HCT116 (cell line): ENCODE measurements around the gene TRMT1. TPM values are rescaled to one million over a fixed set of nuclear protein-coding genes. Genes with fewer than 3 reads are reported as not detected.

Experiments
- ATAC-seq: fragments of 200-7000 bp; cut with Tn5 transposase; 2 replicates; pipeline ENCODE4 v1.9.1; 2020; ENCODE audit warnings: mild to moderate bottlenecking, moderate library complexity
- BruUV-seq: library from RNA; stranded (reverse); fragments of 400-500 nt; replicated peaks from 2 replicates; lab custom pipeline; 2021; lab: Mats Ljungman, UMichigan
- CTCF ChIA-PET: fragments of 300-600 bp; sonication (Branson Sonifier 250); formaldehyde crosslinking; loops from one replicate; lab custom pipeline; 2021; ENCODE audit warnings: antibody characterized with exemption; lab: Charles Lee
- POLR2A ChIA-PET: fragments of 300-600, 350-600 bp; sonication (Branson Sonifier 250); formaldehyde crosslinking; loops from one replicate; lab custom pipeline; 2021; ENCODE audit warnings: antibody characterized with exemption; lab: Charles Lee
- RAD21 ChIA-PET, 2 experiments: fragments of 300-600 bp; sonication (Branson Sonifier 250); formaldehyde crosslinking; loops; one replicate each; lab custom pipeline; 2023; ENCODE audit warnings: low total read pairs in 2 of 2; ENCODE audit not compliant: uncharacterized antibody in 2 of 2, unreplicated experiment in 2 of 2, low non-redundant PET in 1 of 2; lab: Charles Lee
- DNase-seq: peaks from one replicate; pipeline ENCODE4 v3.0.0-alpha.2; 2010; ENCODE audit warnings: low read depth, low spot score
- H2AFZ ChIP-seq: fragments of 200-600 bp; shearing (Covaris generic), sonication (generic); 2 replicates; pipeline ENCODE4 v1.6.1; 2017; ENCODE audit warnings: low read depth, mixed run types, mixed read lengths, antibody characterized with exemption, low read length; ENCODE audit not compliant: poor library complexity, severe bottlenecking
- H3K27ac ChIP-seq: 2 replicates; pipeline ENCODE4 v1.5.1; 2012; ENCODE audit warnings: low read depth, low read length
- H3K27me3 ChIP-seq: fragments of 200-600 bp; sonication (generic); 2 replicates; pipeline ENCODE4 v1.6.1; 2016; ENCODE audit warnings: mixed run types, low read length, mixed read lengths; ENCODE audit not compliant: insufficient read depth
- H3K36me3 ChIP-seq, 2 experiments: fragments of 200-500 bp in 1 of 2; fragments of 200-600 bp in 1 of 2; sonication (Bioruptor generic) in 1 of 2; sonication (generic) in 1 of 2; 2 replicates each; pipeline versions ENCODE4 v1.5.1 to v1.6.1; 2014 to 2016; ENCODE audit warnings: low read length in 2 of 2, inconsistent platforms in 1 of 2, mixed read lengths in 1 of 2, mixed run types in 1 of 2; ENCODE audit not compliant: insufficient read depth in 2 of 2, control insufficient read depth in 1 of 2
- H3K4me1 ChIP-seq, 2 experiments: fragments of 200-600 bp in 1 of 2; sonication (generic) in 1 of 2; 2 replicates each; pipeline versions ENCODE4 v1.5.1 to v1.6.1; 2012 to 2017; ENCODE audit warnings: low read length in 2 of 2, inconsistent platforms in 1 of 2, mild to moderate bottlenecking in 1 of 2, mixed read lengths in 1 of 2, mixed run types in 1 of 2, moderate library complexity in 1 of 2; ENCODE audit not compliant: insufficient read depth in 2 of 2, control insufficient read depth in 1 of 2
- H3K4me2 ChIP-seq: fragments of 200-600 bp; sonication (generic); 2 replicates; pipeline ENCODE4 v1.6.1; 2017; ENCODE audit warnings: mixed run types, low read length, mixed read lengths
- H3K4me3 ChIP-seq, 2 experiments: fragments of 200-600 bp in 1 of 2; sonication (generic) in 1 of 2; replicated peaks in 1 of 2; 2 replicates each; pipeline ENCODE4 v1.5.1; 2011 to 2016; ENCODE audit warnings: low read length in 2 of 2, control low read depth in 1 of 2, low read depth in 1 of 2, mild to moderate bottlenecking in 1 of 2, mixed read lengths in 1 of 2, mixed run types in 1 of 2
- H3K79me2 ChIP-seq: fragments of 200-600 bp; sonication (generic); 2 replicates; pipeline ENCODE4 v1.6.1; 2017; ENCODE audit warnings: mild to moderate bottlenecking, mixed run types, low read length, moderate library complexity, mixed read lengths; ENCODE audit not compliant: insufficient read depth
- H3K9ac ChIP-seq: fragments of 200-600 bp; sonication (generic); 2 replicates; pipeline ENCODE4 v1.6.1; 2016; ENCODE audit warnings: low read length, mixed read lengths
- H3K9me2 ChIP-seq: fragments of 200-600 bp; sonication (generic), shearing (Covaris generic); 2 replicates; pipeline ENCODE4 v1.6.1; 2017; ENCODE audit warnings: mixed run types, mild to moderate bottlenecking, moderate library complexity; ENCODE audit not compliant: insufficient read depth
- H3K9me3 ChIP-seq, 2 experiments: fragments of 200-500 bp in 1 of 2; fragments of 200-600 bp in 1 of 2; sonication (Bioruptor generic) in 1 of 2; sonication (generic) in 1 of 2; 2 replicates each; pipeline ENCODE4 v1.6.1; 2014 to 2017; ENCODE audit warnings: low read length in 2 of 2, mixed read lengths in 2 of 2, inconsistent platforms in 1 of 2, low read depth in 1 of 2, mild to moderate bottlenecking in 1 of 2, mixed run types in 1 of 2, moderate library complexity in 1 of 2; ENCODE audit not compliant: control insufficient read depth in 1 of 2, insufficient read depth in 1 of 2
- H4K20me1 ChIP-seq: fragments of 200-600 bp; sonication (generic), shearing (Covaris generic); 2 replicates; pipeline ENCODE4 v1.6.1; 2017; ENCODE audit warnings: mixed run types, mild to moderate bottlenecking, moderate library complexity; ENCODE audit not compliant: insufficient read depth
- CBX3 ChIP-seq: IDR thresholded peaks from 2 replicates; pipeline ENCODE4 v1.6.1; 2012; ENCODE audit warnings: low read depth
- CTCF ChIP-seq, 3 experiments: fragments of 200-600 bp in 1 of 3; sonication (generic) in 1 of 3; IDR thresholded peaks in 2 of 3; conservative IDR thresholded peaks in 1 of 3; 2 replicates each; pipeline ENCODE4 v1.5.1; 2012 to 2017; ENCODE audit warnings: low read depth in 2 of 3, low read length in 2 of 3, antibody characterized with exemption in 1 of 3, borderline replicate concordance in 1 of 3, control low read depth in 1 of 3, mild to moderate bottlenecking in 1 of 3, mixed read lengths in 1 of 3, mixed run types in 1 of 3, moderate library complexity in 1 of 3; ENCODE audit not compliant: insufficient read depth in 1 of 3
- EGR1 ChIP-seq: IDR thresholded peaks from 2 replicates; pipeline ENCODE4 v1.6.1; 2012; ENCODE audit warnings: low read depth
- JUND ChIP-seq: IDR thresholded peaks from 2 replicates; pipeline ENCODE4 v1.6.1; 2012
- POLR2A ChIP-seq: IDR thresholded peaks from 2 replicates; pipeline ENCODE4 v1.7.0; 2011; ENCODE audit warnings: borderline replicate concordance; ENCODE audit not compliant: insufficient read depth, insufficient read length; ENCODE audit errors: extremely low read depth
- POLR2AphosphoS5 ChIP-seq: IDR thresholded peaks from 2 replicates; pipeline ENCODE4 v1.6.1; 2011; ENCODE audit warnings: mild to moderate bottlenecking, low read depth, low read length, moderate library complexity
- TCF7L2 ChIP-seq: IDR thresholded peaks from 2 replicates; pipeline ENCODE4 v1.7.0; 2011; ENCODE audit warnings: borderline replicate concordance, inconsistent platforms; ENCODE audit not compliant: insufficient read depth, insufficient read length; ENCODE audit errors: extremely low read depth
- YY1 ChIP-seq: IDR thresholded peaks from 2 replicates; pipeline ENCODE4 v1.6.1; 2011; ENCODE audit warnings: low read length, low read depth, moderate library complexity, mild to moderate bottlenecking; ENCODE audit not compliant: insufficient replicate concordance; ENCODE audit errors: extremely low read depth
- ZFX ChIP-seq: fragments of 450-650 bp; IDR thresholded peaks from 2 replicates; pipeline ENCODE4 v1.6.1; 2017
- intact Hi-C: fragments of 100-400 bp; cut with micrococcal nuclease; formaldehyde crosslinking; loops from 2 replicates; pipeline ENCODE4 v1.10.0; 2022
- total RNA-seq: library from RNA; stranded (reverse); gene quantifications from one replicate; pipeline ENCODE4 v1.2.1, GENCODE V29; 2021; ENCODE audit not compliant: unreplicated experiment

Gene TRMT1
- total RNA-seq, 1 experiment from 2014 or later: 84.4 TPM

- no peak overlapping the region for H3K4me3 ChIP-seq
- H3K36me3 ChIP-seq: no peaks in the 10 kb centered on the region
- ChIA-PET POLR2A (no interaction called here), RAD21 (no interaction called here), CTCF (interaction anchor here (1.5 to 6.6 kb wide), 4 partner anchors 29 to 125 kb away, joined by 6 to 94 read pairs (median 8); no protein-coding TSS in a partner anchor)
- TF ChIP-seq POLR2AphosphoS5: no peak
- no peak for TF ChIP-seq JUND
- no peak for TF ChIP-seq POLR2A
- no peak for TF ChIP-seq CBX3
- TF ChIP-seq YY1: no peak
- no peak for TF ChIP-seq CTCF (IDR thresholded peaks at IDR 0.05 in 2 of 3, conservative IDR thresholded peaks at IDR 0.05 in 1 of 3; ENCODE audit: borderline replicate concordance in 1 of 3, insufficient read depth in 1 of 3, low read depth in 2 of 3, low read length in 2 of 3)
- TF ChIP-seq EGR1: no peak
- TF ChIP-seq TCF7L2: no peak
- no peak for TF ChIP-seq ZFX
- intact Hi-C loops: loop anchor here (5.0 kb wide), 1 partner anchor 58 kb away; no protein-coding TSS in a partner anchor
- H3K4me2 ChIP-seq: no peak overlapping the region
- H3K27ac ChIP-seq: no peak overlapping the region
- BruUV-seq: no TSS peak
- H2AFZ ChIP-seq: no peak overlapping the region
- H3K9me3 ChIP-seq: no peaks in the 10 kb centered on the region
- H4K20me1 ChIP-seq: no peaks in the 10 kb centered on the region
- ATAC-seq (no peak), DNase-seq (no peak)
- no peaks in the 10 kb centered on the region for H3K9me2 ChIP-seq
- no peaks in the 10 kb centered on the region for H3K79me2 ChIP-seq
- H3K9ac ChIP-seq: no peak overlapping the region
- no peaks in the 10 kb centered on the region for H3K27me3 ChIP-seq
- peaks cover 6 to 10% of the 10 kb centered on the region in 2 experiments; a peak in 3 of 4 replicates for H3K4me1 ChIP-seq
These were observed 25.9 kb downstream of the TRMT1 start for GRCh38 chr19:13090511-13091231.
